GM23248 (cell line): Measurements from ENCODE around the gene TEX52.
"Not testable (repeated sequence)": the region's sequence is repeated elsewhere in the genome, so short reads cannot be mapped to it uniquely, and the experiment has no call there.

Experiments
- EZH2 ChIP-seq: fragments of 200-600 bp; sonication (generic); IDR thresholded peaks from 2 replicates; pipeline ENCODE4 v1.6.1; 2018; ENCODE audit warnings: antibody characterized with exemption, mild to moderate bottlenecking; ENCODE audit not compliant: insufficient read depth, poor library complexity, severe bottlenecking
- EZH2phosphoT487 ChIP-seq: fragments of 200-600 bp; sonication (generic); IDR thresholded peaks from 2 replicates; pipeline ENCODE4 v1.6.1; 2018; ENCODE audit warnings: antibody characterized with exemption, moderate library complexity, mild to moderate bottlenecking, low read depth; ENCODE audit not compliant: insufficient read depth

DNA sequence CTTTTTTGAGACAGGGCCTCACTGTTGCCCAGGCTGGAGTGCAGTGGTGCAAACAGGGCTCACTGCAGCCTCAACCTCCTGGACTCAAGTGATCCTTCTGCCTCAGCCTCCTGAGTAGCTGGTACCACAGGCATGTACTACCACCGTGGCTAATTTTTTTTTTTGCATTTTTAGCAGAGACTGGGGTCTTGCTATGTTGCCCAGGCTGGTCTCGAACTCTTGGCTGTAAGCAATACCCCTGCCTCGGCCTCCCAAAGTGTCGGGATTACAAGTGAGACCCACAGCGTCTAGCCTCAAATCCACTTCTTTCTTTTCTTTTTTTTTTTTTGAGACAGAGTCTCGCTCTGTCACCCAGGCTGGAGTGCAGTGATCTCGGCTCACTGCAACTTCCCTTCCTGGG lies 6.6 kb upstream of the TEX52 start:
- TF ChIP-seq EZH2, EZH2phosphoT487: not testable (repeated sequence)
